Esophagus squamous epithelium (tissue), 4 donors: ENCODE results near the gene COG5.

Experiments used
- POLR2A ChIP-seq, 4 donors: fragments of 450-650 bp; IDR thresholded peaks; one replicate each; pipeline ENCODE4 v1.6.1; 2017; ENCODE audit warnings: antibody characterized with exemption in 4 of 4, mild to moderate bottlenecking in 4 of 4, moderate library complexity in 3 of 4
- TF ChIP-seq, protein P1 (sequence below), 6 experiments: fragments of 450-650 bp in 4 of 6; fragments of 200-600 bp in 2 of 6; sonication (generic) in 2 of 6; IDR thresholded peaks; one replicate each; pipeline ENCODE4 v1.5.1; 2016 to 2019; ENCODE audit warnings: antibody characterized with exemption in 6 of 6, mild to moderate bottlenecking in 4 of 6, moderate library complexity in 4 of 6

DNA sequence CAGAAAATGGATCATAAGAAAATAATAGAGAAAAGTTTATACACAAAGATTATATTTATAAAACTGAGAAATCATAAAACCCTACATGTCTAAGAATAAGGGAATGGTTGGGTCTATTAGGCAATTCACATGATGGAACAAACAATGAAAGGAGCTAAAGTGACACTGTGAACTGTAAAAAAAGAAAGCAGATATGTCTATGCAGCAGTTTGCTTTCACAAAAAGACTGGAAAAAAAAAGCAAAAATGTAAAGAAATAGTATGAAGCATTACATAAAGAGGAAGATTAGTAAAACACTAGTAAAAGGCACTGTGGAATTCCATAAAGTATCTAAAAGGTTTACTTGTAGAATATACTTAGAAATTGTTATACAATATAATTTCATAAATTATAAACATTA is 299.0 kb downstream of the COG5 start:
- no peak for TF ChIP-seq POLR2A (IDR thresholded peaks at IDR 0.05)
- TF ChIP-seq, protein P1, sequence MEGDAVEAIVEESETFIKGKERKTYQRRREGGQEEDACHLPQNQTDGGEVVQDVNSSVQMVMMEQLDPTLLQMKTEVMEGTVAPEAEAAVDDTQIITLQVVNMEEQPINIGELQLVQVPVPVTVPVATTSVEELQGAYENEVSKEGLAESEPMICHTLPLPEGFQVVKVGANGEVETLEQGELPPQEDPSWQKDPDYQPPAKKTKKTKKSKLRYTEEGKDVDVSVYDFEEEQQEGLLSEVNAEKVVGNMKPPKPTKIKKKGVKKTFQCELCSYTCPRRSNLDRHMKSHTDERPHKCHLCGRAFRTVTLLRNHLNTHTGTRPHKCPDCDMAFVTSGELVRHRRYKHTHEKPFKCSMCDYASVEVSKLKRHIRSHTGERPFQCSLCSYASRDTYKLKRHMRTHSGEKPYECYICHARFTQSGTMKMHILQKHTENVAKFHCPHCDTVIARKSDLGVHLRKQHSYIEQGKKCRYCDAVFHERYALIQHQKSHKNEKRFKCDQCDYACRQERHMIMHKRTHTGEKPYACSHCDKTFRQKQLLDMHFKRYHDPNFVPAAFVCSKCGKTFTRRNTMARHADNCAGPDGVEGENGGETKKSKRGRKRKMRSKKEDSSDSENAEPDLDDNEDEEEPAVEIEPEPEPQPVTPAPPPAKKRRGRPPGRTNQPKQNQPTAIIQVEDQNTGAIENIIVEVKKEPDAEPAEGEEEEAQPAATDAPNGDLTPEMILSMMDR (IDR thresholded peaks at IDR 0.05), result no peak
